Astrocyte (in vitro differentiated cells and primary cell): ENCODE data around the gene HSPA9. TPM values are rescaled to one million over a fixed set of nuclear protein-coding genes. Genes with fewer than 3 reads are reported as not detected.
"Not testable (repeated sequence)": the region's sequence is repeated elsewhere in the genome, so short reads cannot be mapped to it uniquely, and the experiment has no call there.

Source experiments
- DNase-seq: peaks from one replicate; pipeline ENCODE4 v3.0.0-alpha.2; 2010; ENCODE audit warnings: low read depth
- FAIRE-seq: peaks from 2 replicates; lab custom pipeline; 2011; peaks lifted over from hg19 to GRCh38; lab: Jason Lieb, UNC
- H2AFZ ChIP-seq: 2 replicates; pipeline ENCODE4 v1.6.0; 2012; ENCODE audit warnings: low read depth, low read length, inconsistent platforms
- H3K27ac ChIP-seq: 2 replicates; pipeline ENCODE4 v1.5.1; 2011; ENCODE audit warnings: low read depth, low read length, inconsistent platforms
- H3K27me3 ChIP-seq: 2 replicates; pipeline ENCODE4 v1.6.0; 2011; ENCODE audit warnings: low read length, inconsistent platforms; ENCODE audit not compliant: insufficient read depth
- H3K36me3 ChIP-seq: 2 replicates; pipeline ENCODE4 v1.5.1; 2011; ENCODE audit warnings: low read length, inconsistent platforms; ENCODE audit not compliant: insufficient read depth
- H3K4me1 ChIP-seq: 2 replicates; pipeline ENCODE4 v1.5.1; 2011; ENCODE audit warnings: low read length, inconsistent platforms; ENCODE audit not compliant: insufficient read depth
- H3K4me2 ChIP-seq: 2 replicates; pipeline ENCODE4 v1.6.0; 2012; ENCODE audit warnings: low read length, inconsistent platforms
- H3K4me3 ChIP-seq: 2 replicates; pipeline ENCODE4 v1.5.1; 2011; ENCODE audit warnings: low read depth, mild to moderate bottlenecking, low read length, inconsistent platforms; ENCODE audit not compliant: insufficient read depth
- H3K79me2 ChIP-seq: 2 replicates; pipeline ENCODE4 v1.6.0; 2012; ENCODE audit warnings: mild to moderate bottlenecking, low read length, inconsistent platforms; ENCODE audit not compliant: insufficient read depth
- H3K9ac ChIP-seq: 2 replicates; pipeline ENCODE4 v1.6.0; 2012; ENCODE audit warnings: mild to moderate bottlenecking, low read length, inconsistent platforms
- H3K9me3 ChIP-seq: 2 replicates; pipeline ENCODE4 v1.5.1; 2012; ENCODE audit warnings: low read depth, mild to moderate bottlenecking, low read length, inconsistent platforms; ENCODE audit not compliant: insufficient read depth
- H4K20me1 ChIP-seq: 2 replicates; pipeline ENCODE4 v1.6.0; 2012; ENCODE audit warnings: low read length, inconsistent platforms; ENCODE audit not compliant: insufficient read depth
- H3K27ac Mint-ChIP-seq: one replicate; pipeline ENCODE4 v1.8.0; 2021; ENCODE audit warnings: mild to moderate bottlenecking, mixed read lengths; ENCODE audit not compliant: unreplicated experiment
- H3K27me3 Mint-ChIP-seq: one replicate; pipeline ENCODE4 v1.8.0; 2021; ENCODE audit warnings: low read depth, mixed read lengths; ENCODE audit not compliant: unreplicated experiment
- H3K36me3 Mint-ChIP-seq: one replicate; pipeline ENCODE4 v1.8.0; 2021; ENCODE audit warnings: low read depth, mixed read lengths; ENCODE audit not compliant: unreplicated experiment
- H3K4me1 Mint-ChIP-seq: one replicate; pipeline ENCODE4 v1.8.0; 2021; ENCODE audit warnings: low read depth, mixed read lengths; ENCODE audit not compliant: unreplicated experiment
- H3K4me3 Mint-ChIP-seq: one replicate; pipeline ENCODE4 v1.8.0; 2021; ENCODE audit warnings: mild to moderate bottlenecking, moderate library complexity, mixed read lengths; ENCODE audit not compliant: unreplicated experiment
- H3K9me3 Mint-ChIP-seq: one replicate; pipeline ENCODE4 v1.8.0; 2021; ENCODE audit warnings: mild to moderate bottlenecking, mixed read lengths; ENCODE audit not compliant: unreplicated experiment
- EZH2 ChIP-seq: IDR thresholded peaks from 2 replicates; pipeline ENCODE4 v1.6.1; 2012; ENCODE audit warnings: mild to moderate bottlenecking, low read length, inconsistent platforms; ENCODE audit not compliant: insufficient read depth
- total RNA-seq: library from RNA; stranded (reverse); gene quantifications from 2 replicates; pipeline ENCODE4 v1.2.1, GENCODE V29; 2021
- TF ChIP-seq, protein P1 (sequence below): IDR thresholded peaks from 2 replicates; pipeline ENCODE4 v1.5.1; 2011; ENCODE audit warnings: low read depth, mild to moderate bottlenecking, inconsistent platforms, low read length, moderate library complexity; ENCODE audit not compliant: insufficient read depth

The HSPA9 gene
- total RNA-seq, 1 donor from 2014 or later = 266 TPM

- Histone ChIP-seq H3K36me3 (peaks cover 56% of the 10 kb centered on the region), H3K79me2 (peaks cover 66% of the 10 kb centered on the region)
- TF ChIP-seq EZH2 = no peak
- TF ChIP-seq, protein P1, sequence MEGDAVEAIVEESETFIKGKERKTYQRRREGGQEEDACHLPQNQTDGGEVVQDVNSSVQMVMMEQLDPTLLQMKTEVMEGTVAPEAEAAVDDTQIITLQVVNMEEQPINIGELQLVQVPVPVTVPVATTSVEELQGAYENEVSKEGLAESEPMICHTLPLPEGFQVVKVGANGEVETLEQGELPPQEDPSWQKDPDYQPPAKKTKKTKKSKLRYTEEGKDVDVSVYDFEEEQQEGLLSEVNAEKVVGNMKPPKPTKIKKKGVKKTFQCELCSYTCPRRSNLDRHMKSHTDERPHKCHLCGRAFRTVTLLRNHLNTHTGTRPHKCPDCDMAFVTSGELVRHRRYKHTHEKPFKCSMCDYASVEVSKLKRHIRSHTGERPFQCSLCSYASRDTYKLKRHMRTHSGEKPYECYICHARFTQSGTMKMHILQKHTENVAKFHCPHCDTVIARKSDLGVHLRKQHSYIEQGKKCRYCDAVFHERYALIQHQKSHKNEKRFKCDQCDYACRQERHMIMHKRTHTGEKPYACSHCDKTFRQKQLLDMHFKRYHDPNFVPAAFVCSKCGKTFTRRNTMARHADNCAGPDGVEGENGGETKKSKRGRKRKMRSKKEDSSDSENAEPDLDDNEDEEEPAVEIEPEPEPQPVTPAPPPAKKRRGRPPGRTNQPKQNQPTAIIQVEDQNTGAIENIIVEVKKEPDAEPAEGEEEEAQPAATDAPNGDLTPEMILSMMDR = no peak
These were observed 59.5 kb downstream of the HSPA9 start for GRCh38 chr5:138515556-138516245.

DNA sequence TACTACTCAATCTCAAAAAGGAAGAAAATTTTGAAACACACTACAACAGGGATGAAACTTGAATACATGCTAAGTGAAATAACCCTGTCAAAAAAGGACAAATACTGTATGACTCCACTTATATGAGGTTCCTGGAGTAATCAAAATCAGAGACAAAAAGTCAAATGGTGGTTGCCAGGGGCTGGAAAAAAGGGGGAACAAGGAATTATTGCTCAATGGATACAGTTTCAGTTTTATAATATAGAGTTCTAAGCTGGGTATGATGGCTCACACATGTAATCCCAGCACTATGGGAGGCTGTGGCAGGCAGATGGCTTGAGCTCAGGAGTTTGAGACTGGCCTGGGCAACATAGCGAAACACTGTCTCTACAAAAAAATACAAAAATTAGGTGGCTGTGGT lies 61.2 kb downstream of the HSPA9 start:
- no peaks in the 10 kb centered on the region for H3K27me3 ChIP-seq
- no peak overlapping the region for H3K27ac ChIP-seq
- FAIRE-seq (no peak), DNase-seq (no peak)
- H3K9me3 Mint-ChIP-seq = no peaks in the 10 kb centered on the region
- no peak overlapping the region for H3K4me3 ChIP-seq
- H3K9me3 ChIP-seq = no peaks in the 10 kb centered on the region
- no peak overlapping the region for H3K4me3 Mint-ChIP-seq
- H3K4me2 ChIP-seq = no peak overlapping the region
- peaks cover 61% of the 10 kb centered on the region for H3K36me3 ChIP-seq
- TF ChIP-seq, protein P1 = no peak
- TF ChIP-seq EZH2 = no peak
- peaks cover 56% of the 10 kb centered on the region for H3K79me2 ChIP-seq
- H3K4me1 ChIP-seq = peaks cover under 1% of the 10 kb centered on the region
- no peak overlapping the region for H3K27ac Mint-ChIP-seq
- no peaks in the 10 kb centered on the region for H3K27me3 Mint-ChIP-seq
- H2AFZ ChIP-seq = no peak overlapping the region
- H4K20me1 ChIP-seq = peaks cover 55% of the 10 kb centered on the region
- no peak overlapping the region for H3K9ac ChIP-seq
- H3K4me1 Mint-ChIP-seq = peaks cover 9% of the 10 kb centered on the region
- H3K36me3 Mint-ChIP-seq = peaks cover 23% of the 10 kb centered on the region

More at GRCh38 chr5:138515556-138516245, 59.5 kb downstream of the HSPA9 start:
- Mint-ChIP-seq H3K27ac (no peak overlapping the region), H3K27me3 (no peaks in the 10 kb centered on the region), H3K36me3 (peaks cover 18% of the 10 kb centered on the region), H3K4me3 (no peak overlapping the region), H3K4me1 (peaks cover 13% of the 10 kb centered on the region), H3K9me3 (no peaks in the 10 kb centered on the region)
- no peak overlapping the region for H3K4me2 ChIP-seq
- no peak overlapping the region for H2AFZ ChIP-seq
- no peak overlapping the region for H3K27ac ChIP-seq
- peaks cover 59% of the 10 kb centered on the region for H4K20me1 ChIP-seq
- FAIRE-seq (no peak), DNase-seq (no peak)
- no peaks in the 10 kb centered on the region for H3K27me3 ChIP-seq
- H3K9ac ChIP-seq = no peak overlapping the region
- H3K4me3 ChIP-seq = no peak overlapping the region
- H3K4me1 ChIP-seq = peaks cover 6% of the 10 kb centered on the region
- no peaks in the 10 kb centered on the region for H3K9me3 ChIP-seq

DNA sequence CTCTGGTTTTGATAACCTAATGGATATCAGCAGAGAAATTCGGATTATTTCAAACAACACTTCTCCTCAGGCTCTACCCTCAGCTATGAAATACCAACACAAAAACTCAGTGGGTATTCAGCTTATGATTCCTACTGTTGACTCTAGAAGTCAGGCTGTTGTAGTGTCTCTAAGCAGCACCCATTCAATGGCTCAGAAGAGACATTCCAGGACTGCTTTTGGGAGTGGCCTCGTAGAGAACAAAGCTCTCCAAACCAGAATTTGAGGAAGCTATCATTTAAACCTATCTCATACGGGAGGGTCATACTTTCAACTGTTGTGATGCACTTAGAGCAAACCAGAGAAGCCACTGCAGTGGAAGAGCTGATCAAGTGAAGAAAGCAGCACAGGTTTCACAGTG lies 66.2 kb downstream of the HSPA9 start:
- no peak overlapping the region for H3K27ac Mint-ChIP-seq
- peaks cover 1% of the 10 kb centered on the region for H3K4me1 Mint-ChIP-seq
- Histone ChIP-seq H4K20me1 (peaks cover 57% of the 10 kb centered on the region), H3K4me1 (peaks cover 6% of the 10 kb centered on the region), H2AFZ (no peak overlapping the region), H3K9me3 (no peaks in the 10 kb centered on the region), H3K79me2 (peaks cover 17% of the 10 kb centered on the region), H3K36me3 (peaks cover 59% of the 10 kb centered on the region), H3K27me3 (no peaks in the 10 kb centered on the region), H3K9ac (no peak overlapping the region), H3K4me3 (no peak overlapping the region), H3K4me2 (no peak overlapping the region), H3K27ac (no peak overlapping the region)
- H3K36me3 Mint-ChIP-seq = peaks cover 16% of the 10 kb centered on the region
- FAIRE-seq (no peak), DNase-seq (no peak)
- no peaks in the 10 kb centered on the region for H3K27me3 Mint-ChIP-seq
- H3K9me3 Mint-ChIP-seq = no peaks in the 10 kb centered on the region
- no peak overlapping the region for H3K4me3 Mint-ChIP-seq
- TF ChIP-seq EZH2 = no peak
- TF ChIP-seq, protein P1 = no peak

DNA sequence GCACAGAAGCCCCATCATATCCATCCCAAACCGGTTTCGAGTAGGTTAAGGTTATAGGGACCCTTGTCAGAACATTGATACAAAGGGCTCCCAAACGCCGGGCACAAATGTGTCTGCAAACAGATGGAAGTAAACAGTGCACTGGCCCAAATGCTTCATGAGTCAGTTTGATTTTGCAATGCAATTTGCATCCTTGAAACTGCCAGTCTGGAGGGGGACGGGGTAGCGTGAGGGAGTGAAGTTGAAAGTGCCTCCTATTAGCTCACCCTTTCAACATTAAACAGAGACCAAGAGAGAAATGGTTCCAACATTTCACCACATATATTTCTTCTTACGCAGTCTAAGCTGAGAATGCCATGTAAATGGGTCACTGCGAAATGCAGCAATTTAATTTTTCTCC lies 67.7 kb downstream of the HSPA9 start:
- not testable (repeated sequence) for H2AFZ ChIP-seq, H3K4me2 ChIP-seq, H3K4me1 Mint-ChIP-seq, H3K9me3 Mint-ChIP-seq, FAIRE-seq, H3K4me3 ChIP-seq, H3K4me1 ChIP-seq, H3K9ac ChIP-seq, H3K27me3 ChIP-seq, H3K9me3 ChIP-seq, H3K27me3 Mint-ChIP-seq, DNase-seq, H3K4me3 Mint-ChIP-seq, H3K27ac ChIP-seq, H3K27ac Mint-ChIP-seq
- H3K79me2 ChIP-seq = peaks cover 14% of the 10 kb centered on the region
- H3K36me3 Mint-ChIP-seq = peaks cover 11% of the 10 kb centered on the region
- H4K20me1 ChIP-seq = peaks cover 62% of the 10 kb centered on the region
- H3K36me3 ChIP-seq = peaks cover 48% of the 10 kb centered on the region
